Endothelial cell of umbilical vein (primary cell): ENCODE results near the gene LINGO4.

ENCODE experiments used
- POLR2A ChIP-seq: IDR thresholded peaks from 2 replicates; pipeline ENCODE4 v1.6.1; 2012; ENCODE audit warnings: low read depth, mild to moderate bottlenecking, control low read depth, low read length
- POLR2AphosphoS5 ChIP-seq: IDR thresholded peaks from 2 replicates; pipeline ENCODE4 v1.6.1; 2012; ENCODE audit warnings: low read depth, mild to moderate bottlenecking, control low read depth, low read length, moderate library complexity; ENCODE audit not compliant: insufficient read depth
- TF ChIP-seq, protein P1 (sequence below): IDR thresholded peaks from 2 replicates; pipeline ENCODE4 v1.6.1; 2011; ENCODE audit not compliant: insufficient read depth, insufficient read length
- TF ChIP-seq, protein P2 (sequence below), 2 donors: IDR thresholded peaks; 1 replicate in 1 of 2; 2 replicates in 1 of 2; pipeline ENCODE4 v1.5.1; 2011; ENCODE audit warnings: low read length in 2 of 2, mild to moderate bottlenecking in 2 of 2, moderate library complexity in 2 of 2, control low read depth in 1 of 2, inconsistent platforms in 1 of 2, low read depth in 1 of 2; ENCODE audit not compliant: insufficient read depth in 1 of 2; ENCODE audit errors: extremely low read depth in 1 of 2

DNA sequence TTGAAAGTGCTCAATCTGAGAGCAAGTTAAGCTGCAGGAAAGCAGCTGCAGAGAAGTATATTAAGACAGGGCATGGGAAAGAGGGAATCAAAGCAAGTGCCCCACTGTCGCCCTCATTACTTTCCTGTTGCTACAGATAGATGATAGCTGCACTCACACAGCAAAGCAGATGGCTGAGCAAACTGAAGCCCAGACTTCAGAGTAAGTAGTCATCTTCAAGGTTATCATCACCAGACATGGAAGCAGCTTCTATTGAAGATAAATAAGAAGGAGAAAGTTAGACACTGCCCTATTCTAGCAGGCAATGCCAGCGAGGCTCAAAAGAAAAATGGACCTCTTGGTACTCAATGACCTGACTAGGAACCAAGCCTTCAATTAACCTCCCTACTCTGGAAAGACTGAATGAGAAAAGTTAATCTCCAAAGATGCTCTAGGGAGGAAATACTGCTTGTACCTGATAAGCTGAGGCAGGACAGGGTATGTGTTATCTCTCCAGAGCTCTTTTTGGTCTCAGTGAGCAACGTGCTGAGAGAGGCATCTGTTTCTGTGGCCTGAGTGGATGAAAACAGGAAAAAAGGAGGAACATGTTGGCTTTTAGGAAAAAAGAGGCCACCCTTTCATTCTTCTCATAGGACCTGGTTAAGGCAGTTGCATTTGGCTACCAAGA, 30.8 kb downstream of the LINGO4 start:
- TF ChIP-seq POLR2AphosphoS5 = no peak
- TF ChIP-seq, protein P1, sequence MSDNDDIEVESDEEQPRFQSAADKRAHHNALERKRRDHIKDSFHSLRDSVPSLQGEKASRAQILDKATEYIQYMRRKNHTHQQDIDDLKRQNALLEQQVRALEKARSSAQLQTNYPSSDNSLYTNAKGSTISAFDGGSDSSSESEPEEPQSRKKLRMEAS = no peak
- TF ChIP-seq POLR2A = no peak
- TF ChIP-seq, protein P2, sequence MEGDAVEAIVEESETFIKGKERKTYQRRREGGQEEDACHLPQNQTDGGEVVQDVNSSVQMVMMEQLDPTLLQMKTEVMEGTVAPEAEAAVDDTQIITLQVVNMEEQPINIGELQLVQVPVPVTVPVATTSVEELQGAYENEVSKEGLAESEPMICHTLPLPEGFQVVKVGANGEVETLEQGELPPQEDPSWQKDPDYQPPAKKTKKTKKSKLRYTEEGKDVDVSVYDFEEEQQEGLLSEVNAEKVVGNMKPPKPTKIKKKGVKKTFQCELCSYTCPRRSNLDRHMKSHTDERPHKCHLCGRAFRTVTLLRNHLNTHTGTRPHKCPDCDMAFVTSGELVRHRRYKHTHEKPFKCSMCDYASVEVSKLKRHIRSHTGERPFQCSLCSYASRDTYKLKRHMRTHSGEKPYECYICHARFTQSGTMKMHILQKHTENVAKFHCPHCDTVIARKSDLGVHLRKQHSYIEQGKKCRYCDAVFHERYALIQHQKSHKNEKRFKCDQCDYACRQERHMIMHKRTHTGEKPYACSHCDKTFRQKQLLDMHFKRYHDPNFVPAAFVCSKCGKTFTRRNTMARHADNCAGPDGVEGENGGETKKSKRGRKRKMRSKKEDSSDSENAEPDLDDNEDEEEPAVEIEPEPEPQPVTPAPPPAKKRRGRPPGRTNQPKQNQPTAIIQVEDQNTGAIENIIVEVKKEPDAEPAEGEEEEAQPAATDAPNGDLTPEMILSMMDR (IDR thresholded peaks at IDR 0.05; ENCODE audit: extremely low read depth in 1 of 2, insufficient read depth in 1 of 2, low read depth in 1 of 2, low read length in 2 of 2) = no peak
